Keratinocyte (primary cell): ENCODE data around the gene B3GNT2. TPM values are rescaled to one million over a fixed set of nuclear protein-coding genes. Genes with fewer than 3 reads are reported as not detected.

Experiments
- DNase-seq: peaks from one replicate; pipeline ENCODE4 v3.0.0-alpha.2; 2011; ENCODE audit warnings: low read depth, missing footprints, low spot score
- FAIRE-seq: peaks from 2 replicates; lab custom pipeline; 2011; peaks lifted over from hg19 to GRCh38; lab: Jason Lieb, UNC
- H2AFZ ChIP-seq: 2 replicates; pipeline ENCODE4 v1.6.0; 2012; ENCODE audit warnings: low read length, control low read depth, inconsistent platforms; ENCODE audit not compliant: control insufficient read depth
- H3K27ac ChIP-seq: 2 replicates; pipeline ENCODE4 v1.5.1; 2011; ENCODE audit warnings: low read length; ENCODE audit not compliant: control insufficient read depth, insufficient read depth
- H3K27me3 ChIP-seq: 3 replicates; pipeline ENCODE4 v1.6.0; 2011; ENCODE audit warnings: low read length; ENCODE audit not compliant: control insufficient read depth, insufficient read depth; ENCODE audit errors: extremely low read depth
- H3K36me3 ChIP-seq, 2 experiments: 2 replicates in 1 of 2; 3 replicates in 1 of 2; pipeline ENCODE4 v1.5.1; 2011; ENCODE audit warnings: low read length in 2 of 2, mild to moderate bottlenecking in 1 of 2; ENCODE audit not compliant: control insufficient read depth in 2 of 2, insufficient read depth in 2 of 2; ENCODE audit errors: extremely low read depth in 1 of 2
- H3K4me1 ChIP-seq: 3 replicates; pipeline ENCODE4 v1.5.1; 2011; ENCODE audit warnings: low read length; ENCODE audit not compliant: control insufficient read depth, insufficient read depth; ENCODE audit errors: extremely low read depth
- H3K4me2 ChIP-seq: 3 replicates; pipeline ENCODE4 v1.6.0; 2011; ENCODE audit warnings: low read depth, low read length; ENCODE audit not compliant: control insufficient read depth, insufficient read depth; ENCODE audit errors: extremely low read depth
- H3K4me3 ChIP-seq, 3 experiments: fragments of 200-600 bp in 1 of 3; sonication (generic) in 1 of 3; 2 replicates in 2 of 3; 3 replicates in 1 of 3; pipeline ENCODE4 v1.5.1; 2011 to 2016; ENCODE audit warnings: low read length in 3 of 3, mild to moderate bottlenecking in 3 of 3, control low read depth in 2 of 3, inconsistent platforms in 1 of 3, low read depth in 1 of 3, mixed read lengths in 1 of 3, mixed run types in 1 of 3, moderate library complexity in 1 of 3; ENCODE audit not compliant: control insufficient read depth in 2 of 3, insufficient read depth in 2 of 3; ENCODE audit errors: extremely low read depth in 1 of 3
- H3K79me2 ChIP-seq: 2 replicates; pipeline ENCODE4 v1.6.0; 2012; ENCODE audit warnings: low read length; ENCODE audit not compliant: control insufficient read depth, insufficient read depth
- H3K9ac ChIP-seq: 3 replicates; pipeline ENCODE4 v1.6.0; 2011; ENCODE audit warnings: low read length; ENCODE audit not compliant: control insufficient read depth, insufficient read depth; ENCODE audit errors: extremely low read depth
- H3K9me1 ChIP-seq: 3 replicates; pipeline ENCODE4 v1.6.0; 2011; ENCODE audit warnings: low read length; ENCODE audit not compliant: control insufficient read depth, insufficient read depth; ENCODE audit errors: extremely low read depth
- H3K9me3 ChIP-seq: 2 replicates; pipeline ENCODE4 v1.5.1; 2012; ENCODE audit warnings: low read depth, low read length; ENCODE audit not compliant: control insufficient read depth
- H4K20me1 ChIP-seq: 3 replicates; pipeline ENCODE4 v1.6.0; 2011; ENCODE audit warnings: low read length; ENCODE audit not compliant: control insufficient read depth, insufficient read depth; ENCODE audit errors: extremely low read depth
- CTCF ChIP-seq, 3 experiments: IDR thresholded peaks in 1 of 3; conservative IDR thresholded peaks in 1 of 3; optimal IDR thresholded peaks in 1 of 3; 2 replicates in 2 of 3; 3 replicates in 1 of 3; pipeline versions ENCODE3 to v1.5.1; 2011; ENCODE audit warnings: low read length in 3 of 3, mild to moderate bottlenecking in 3 of 3, moderate library complexity in 2 of 3, control low read depth in 1 of 3, inconsistent platforms in 1 of 3; ENCODE audit not compliant: insufficient read depth in 2 of 3; ENCODE audit errors: extremely low read depth in 1 of 3
- EZH2 ChIP-seq: IDR thresholded peaks from one replicate; pipeline ENCODE4 v1.6.1; 2012; ENCODE audit warnings: inconsistent platforms, mild to moderate bottlenecking, low read length, moderate library complexity
- dilution Hi-C: fragments of 300-500 bp; cut with MboI; formaldehyde crosslinking; loops from one replicate; pipeline ENCODE4 v1.7.0; 2020; ENCODE audit warnings: low sequenced_read_pairs; ENCODE audit not compliant: extremely low pct_ligation_motif_present
- polyA plus RNA-seq, 5 experiments: library from polyadenylated mRNA; depleted of rRNA in 3 of 5; stranded (reverse) in 3 of 5; stranded (forward) in 1 of 5; unstranded in 1 of 5; fragments of >200 nt; gene quantifications; 1 replicate in 1 of 5; 2 replicates in 3 of 5; 3 replicates in 1 of 5; pipeline versions ENCODE4 v1.2.1 to v1.2.3, GENCODE V29; 2011 to 2012; ENCODE audit warnings: missing spikeins in 2 of 5, low read depth in 1 of 5, low replicate concordance in 1 of 5

Gene B3GNT2
- polyA plus RNA-seq, 1 donor (not counting 4 experiments of a cell fraction or from before 2014, with no cell fraction given): 44.3 TPM

DNA sequence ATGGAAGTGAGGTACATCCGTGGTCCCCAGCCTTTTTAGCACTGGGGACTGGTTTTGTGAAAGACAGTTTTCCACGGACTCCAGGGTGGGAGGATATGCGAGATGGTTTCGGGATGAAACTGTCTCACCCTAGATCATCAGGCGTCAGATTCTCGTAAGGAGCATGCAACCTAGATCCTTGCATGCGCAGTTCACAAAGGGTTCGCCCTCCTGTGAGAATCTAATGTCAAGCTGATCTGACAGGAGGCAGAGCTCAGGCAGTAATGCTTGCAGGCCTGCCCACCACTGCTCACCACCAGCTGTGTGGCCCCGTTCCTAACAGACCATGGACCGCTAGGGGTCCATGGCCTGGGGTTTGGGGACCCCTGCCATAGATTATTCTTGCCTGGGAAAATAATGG, 11.6 kb downstream of the B3GNT2 start:
- DNase-seq (no peak), FAIRE-seq (no peak)
- H3K27me3 ChIP-seq: no peaks in the 10 kb centered on the region
- H3K36me3 ChIP-seq: peaks cover 0 to 3% of the 10 kb centered on the region in 2 experiments
- dilution Hi-C loops: no loop called here
- no peak overlapping the region for H2AFZ ChIP-seq
- H3K27ac ChIP-seq: no peak overlapping the region
- H3K9me1 ChIP-seq: peaks cover 3% of the 10 kb centered on the region
- H3K4me1 ChIP-seq: peaks cover 6% of the 10 kb centered on the region
- no peak overlapping the region for H3K4me3 ChIP-seq
- peaks cover 28% of the 10 kb centered on the region for H4K20me1 ChIP-seq
- H3K79me2 ChIP-seq: peaks cover 96% of the 10 kb centered on the region
- H3K4me2 ChIP-seq: no peak overlapping the region
- H3K9me3 ChIP-seq: no peaks in the 10 kb centered on the region
- H3K9ac ChIP-seq: no peak overlapping the region
- TF ChIP-seq EZH2 (no peak), CTCF (optimal IDR thresholded peaks at IDR 0.05 in 1 of 3, IDR thresholded peaks at IDR 0.05 in 1 of 3, conservative IDR thresholded peaks at IDR 0.05 in 1 of 3; ENCODE audit: extremely low read depth in 1 of 3, insufficient read depth in 2 of 3, low read length in 3 of 3) (no peak)

DNA sequence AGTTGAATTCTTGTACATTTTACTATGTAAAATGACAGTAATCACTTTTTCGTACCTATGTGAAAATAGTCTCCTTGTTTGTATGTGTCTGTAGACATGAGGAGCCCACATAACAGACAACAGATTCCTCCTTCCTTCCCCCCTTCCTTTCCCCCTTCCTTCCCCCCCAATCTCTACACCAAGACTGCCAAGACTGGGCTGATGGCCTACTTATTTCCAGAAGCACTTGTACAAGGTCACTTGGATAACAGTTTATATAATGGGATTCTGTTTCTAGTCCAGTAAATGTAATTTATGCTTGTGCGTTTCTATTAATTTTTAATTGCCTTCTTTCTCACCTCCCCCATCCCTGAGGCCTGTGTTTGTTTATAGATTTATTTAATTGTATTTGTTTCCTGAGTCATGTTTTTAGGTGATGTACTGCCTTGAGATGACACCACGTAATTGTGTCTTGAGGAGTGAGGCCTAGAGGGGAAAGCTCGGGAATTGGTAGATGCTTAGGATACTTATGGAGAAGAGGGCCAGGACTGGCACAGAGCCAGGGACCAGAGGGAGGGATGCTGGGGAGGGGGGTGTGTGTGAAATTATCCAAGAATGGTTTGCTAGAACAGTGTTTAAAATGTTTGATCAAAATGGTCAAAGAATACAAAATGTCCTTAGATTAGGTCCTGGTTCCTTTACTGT, 12.3 kb downstream of the B3GNT2 start:
- Histone ChIP-seq H3K36me3 (peaks cover under 1 to 3% of the 10 kb centered on the region in 2 experiments), H4K20me1 (peaks cover 24% of the 10 kb centered on the region), H3K9me1 (peaks cover 3% of the 10 kb centered on the region), H2AFZ (no peak overlapping the region), H3K79me2 (peaks cover 91% of the 10 kb centered on the region), H3K27ac (no peak overlapping the region), H3K4me2 (no peak overlapping the region), H3K4me1 (peaks cover 6% of the 10 kb centered on the region), H3K4me3 (no peak overlapping the region), H3K27me3 (no peaks in the 10 kb centered on the region), H3K9me3 (no peaks in the 10 kb centered on the region), H3K9ac (no peak overlapping the region)
- DNase-seq (no peak), FAIRE-seq (no peak)
- no peak for TF ChIP-seq CTCF (optimal IDR thresholded peaks at IDR 0.05 in 1 of 3, IDR thresholded peaks at IDR 0.05 in 1 of 3, conservative IDR thresholded peaks at IDR 0.05 in 1 of 3; ENCODE audit: extremely low read depth in 1 of 3, insufficient read depth in 2 of 3, low read length in 3 of 3)
- TF ChIP-seq EZH2: no peak
- dilution Hi-C loops: no loop called here
